ENCODE data around the gene CDK15.
"Not testable (repeated sequence)": the region's sequence is repeated elsewhere in the genome, so short reads cannot be mapped to it uniquely, and the experiment has no call there.

CDK15 gene

GRCh38 chr2:201806442-201807170 is at the start of gene CDK15:
Gene CDK15, plus strand, starts transcription at chr2:201806537. Its CDS starts 128 bp downstream, at chr2:201806665.
- DNase-seq = no peak

- DNase-seq = no peak
Observed at GRCh38 chr2:201758234-201758633, 48.1 kb upstream of the CDK15 start.

GRCh38 chr2:201758873-201759272 is 47.5 kb upstream of the CDK15 start:
- DNase-seq = no peak

- DNase-seq = no peak
Observed at GRCh38 chr2:201759567-201759966, 46.8 kb upstream of the CDK15 start.

- no peak for DNase-seq
Observed at GRCh38 chr2:201761101-201761500, 45.2 kb upstream of the CDK15 start.

GRCh38 chr2:201764469-201764868 is 41.9 kb upstream of the CDK15 start:
- not testable (repeated sequence) for DNase-seq

GRCh38 chr2:201765799-201766198 is 40.5 kb upstream of the CDK15 start:
- DNase-seq = no peak

GRCh38 chr2:201768918-201769317 is 37.4 kb upstream of the CDK15 start:
- DNase-seq = no peak

- no peak for DNase-seq
Observed at GRCh38 chr2:201769666-201770373, 36.5 kb upstream of the CDK15 start.

- no peak for DNase-seq
Observed at GRCh38 chr2:201773990-201774389, 32.3 kb upstream of the CDK15 start.

GRCh38 chr2:201774546-201774945 is 31.8 kb upstream of the CDK15 start:
- no peak for DNase-seq

GRCh38 chr2:201775326-201775725 is 31.0 kb upstream of the CDK15 start:
- no peak for DNase-seq

- no peak for DNase-seq
Observed at GRCh38 chr2:201777043-201777442, 29.3 kb upstream of the CDK15 start.

- no peak for DNase-seq
Observed at GRCh38 chr2:201777869-201778268, 28.5 kb upstream of the CDK15 start.

GRCh38 chr2:201779901-201780673 is 26.2 kb upstream of the CDK15 start:
- no peak for DNase-seq

- DNase-seq = peak; percentile 55
Observed at GRCh38 chr2:201780674-201781493, 25.5 kb upstream of the CDK15 start, which contains the start of gene ALS2. Gene ALS2, minus strand, starts transcription at chr2:201780933. Its CDS starts 12,048 bp downstream, at chr2:201768885.

- no peak for DNase-seq
Observed at GRCh38 chr2:201781557-201782051, 24.7 kb upstream of the CDK15 start.

GRCh38 chr2:201784563-201784962 is 21.8 kb upstream of the CDK15 start:
- DNase-seq = no peak

- DNase-seq = no peak
Observed at GRCh38 chr2:201785135-201785534, 21.2 kb upstream of the CDK15 start.

- no peak for DNase-seq
Observed at GRCh38 chr2:201786471-201786870, 19.9 kb upstream of the CDK15 start.

- DNase-seq = no peak
Observed at GRCh38 chr2:201788371-201788770, 18.0 kb upstream of the CDK15 start.

- no peak for DNase-seq
Observed at GRCh38 chr2:201789395-201789794, 16.9 kb upstream of the CDK15 start.

All from cortex of kidney (tissue), 1 donor.